ENCODE measurements around the gene PCDH9.

DNA sequence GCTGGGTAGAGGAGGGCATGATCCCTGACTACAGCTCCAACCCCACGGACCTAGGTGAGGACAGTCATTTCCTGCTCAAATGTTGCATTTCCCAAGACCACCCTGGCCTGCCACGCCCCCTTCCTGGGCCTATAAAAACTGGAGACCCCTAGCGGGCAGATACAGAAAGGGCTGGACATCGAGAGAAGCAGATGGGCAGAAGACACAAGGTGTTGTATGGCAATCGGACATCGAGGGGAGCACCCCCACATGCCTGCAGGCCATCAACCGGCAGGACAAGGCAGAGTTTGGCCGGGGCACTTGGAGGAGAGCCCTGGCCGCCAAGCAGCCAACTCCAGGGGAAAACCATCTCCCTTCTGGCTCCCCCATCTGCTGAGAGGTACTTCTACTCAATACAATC, 746.4 kb downstream of the PCDH9 start:
- TF ChIP-seq ZNF274 (IDR thresholded peaks at IDR 0.05; ENCODE audit: low read depth, low read length) (no peak), SUZ12 (IDR thresholded peaks at IDR 0.05; ENCODE audit: extremely low read depth, insufficient read depth, insufficient read length) (no peak)

All from NT2/D1 (cell line).